Measurements from ENCODE around the gene COTL1.

DNA sequence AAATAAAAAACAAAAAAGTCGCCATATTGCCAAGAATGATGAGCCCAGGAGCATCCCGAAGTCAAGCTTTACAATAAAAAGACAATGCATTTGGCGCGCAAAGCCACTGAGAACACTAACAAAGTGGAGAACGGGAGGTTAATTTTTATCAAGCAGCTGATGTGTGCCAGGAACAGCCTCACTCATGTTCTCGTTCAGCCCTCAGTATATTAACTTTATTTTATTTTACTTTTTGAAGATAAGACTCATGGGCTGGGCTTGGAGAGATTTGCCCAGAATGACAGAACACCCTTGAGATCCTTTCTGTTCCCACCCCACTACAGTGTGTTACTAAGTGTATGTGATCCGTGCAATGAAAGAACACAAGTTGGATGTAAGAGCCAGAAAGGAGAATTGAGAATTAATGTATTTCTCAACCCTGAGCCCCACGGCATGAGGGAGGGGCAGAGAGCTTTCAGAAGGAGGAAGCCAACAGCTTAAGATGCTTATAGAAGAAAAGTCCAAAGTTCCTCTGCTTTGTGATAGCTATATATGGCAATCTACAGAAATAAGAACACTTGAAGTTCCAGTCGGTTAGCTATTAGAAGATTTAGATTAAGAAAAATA, 48.4 kb downstream of the COTL1 start:
- TF ChIP-seq RAD21 (IDR thresholded peaks at IDR 0.05) = no peak
- TF ChIP-seq, protein P1, sequence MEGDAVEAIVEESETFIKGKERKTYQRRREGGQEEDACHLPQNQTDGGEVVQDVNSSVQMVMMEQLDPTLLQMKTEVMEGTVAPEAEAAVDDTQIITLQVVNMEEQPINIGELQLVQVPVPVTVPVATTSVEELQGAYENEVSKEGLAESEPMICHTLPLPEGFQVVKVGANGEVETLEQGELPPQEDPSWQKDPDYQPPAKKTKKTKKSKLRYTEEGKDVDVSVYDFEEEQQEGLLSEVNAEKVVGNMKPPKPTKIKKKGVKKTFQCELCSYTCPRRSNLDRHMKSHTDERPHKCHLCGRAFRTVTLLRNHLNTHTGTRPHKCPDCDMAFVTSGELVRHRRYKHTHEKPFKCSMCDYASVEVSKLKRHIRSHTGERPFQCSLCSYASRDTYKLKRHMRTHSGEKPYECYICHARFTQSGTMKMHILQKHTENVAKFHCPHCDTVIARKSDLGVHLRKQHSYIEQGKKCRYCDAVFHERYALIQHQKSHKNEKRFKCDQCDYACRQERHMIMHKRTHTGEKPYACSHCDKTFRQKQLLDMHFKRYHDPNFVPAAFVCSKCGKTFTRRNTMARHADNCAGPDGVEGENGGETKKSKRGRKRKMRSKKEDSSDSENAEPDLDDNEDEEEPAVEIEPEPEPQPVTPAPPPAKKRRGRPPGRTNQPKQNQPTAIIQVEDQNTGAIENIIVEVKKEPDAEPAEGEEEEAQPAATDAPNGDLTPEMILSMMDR (IDR thresholded peaks at IDR 0.05; ENCODE audit: low read depth, low read length, missing input control) = no peak
- TF ChIP-seq, protein P2, sequence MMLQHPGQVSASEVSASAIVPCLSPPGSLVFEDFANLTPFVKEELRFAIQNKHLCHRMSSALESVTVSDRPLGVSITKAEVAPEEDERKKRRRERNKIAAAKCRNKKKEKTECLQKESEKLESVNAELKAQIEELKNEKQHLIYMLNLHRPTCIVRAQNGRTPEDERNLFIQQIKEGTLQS (IDR thresholded peaks at IDR 0.05) = no peak
- TF ChIP-seq MAX (IDR thresholded peaks at IDR 0.05) = no peak
- TF ChIP-seq SP1 (IDR thresholded peaks at IDR 0.05) = no peak
- TF ChIP-seq GABPA (IDR thresholded peaks at IDR 0.05 in 1 of 2, conservative IDR thresholded peaks at IDR 0.05 in 1 of 2) = no peak
- no peak for TF ChIP-seq JUND (IDR thresholded peaks at IDR 0.05)
- no peak for TF ChIP-seq RXRA (IDR thresholded peaks at IDR 0.05)
- no peak for TF ChIP-seq YY1 (IDR thresholded peaks at IDR 0.05)
- TF ChIP-seq NR2F2 (IDR thresholded peaks at IDR 0.05) = no peak
- no peak for TF ChIP-seq FOXA1 (IDR thresholded peaks at IDR 0.05)
- TF ChIP-seq, protein P3, sequence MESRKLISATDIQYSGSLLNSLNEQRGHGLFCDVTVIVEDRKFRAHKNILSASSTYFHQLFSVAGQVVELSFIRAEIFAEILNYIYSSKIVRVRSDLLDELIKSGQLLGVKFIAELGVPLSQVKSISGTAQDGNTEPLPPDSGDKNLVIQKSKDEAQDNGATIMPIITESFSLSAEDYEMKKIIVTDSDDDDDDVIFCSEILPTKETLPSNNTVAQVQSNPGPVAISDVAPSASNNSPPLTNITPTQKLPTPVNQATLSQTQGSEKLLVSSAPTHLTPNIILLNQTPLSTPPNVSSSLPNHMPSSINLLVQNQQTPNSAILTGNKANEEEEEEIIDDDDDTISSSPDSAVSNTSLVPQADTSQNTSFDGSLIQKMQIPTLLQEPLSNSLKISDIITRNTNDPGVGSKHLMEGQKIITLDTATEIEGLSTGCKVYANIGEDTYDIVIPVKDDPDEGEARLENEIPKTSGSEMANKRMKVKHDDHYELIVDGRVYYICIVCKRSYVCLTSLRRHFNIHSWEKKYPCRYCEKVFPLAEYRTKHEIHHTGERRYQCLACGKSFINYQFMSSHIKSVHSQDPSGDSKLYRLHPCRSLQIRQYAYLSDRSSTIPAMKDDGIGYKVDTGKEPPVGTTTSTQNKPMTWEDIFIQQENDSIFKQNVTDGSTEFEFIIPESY (IDR thresholded peaks at IDR 0.05) = no peak
- TF ChIP-seq REST (IDR thresholded peaks at IDR 0.05) = no peak

All from liver (tissue), 3 donors.